ENCODE measurements around the gene TMC4.
"Not testable (repeated sequence)": the region's sequence is repeated elsewhere in the genome, so short reads cannot be mapped to it uniquely, and the experiment has no call there.

TMC4 gene

GRCh38 chr19:54204767-54205468 is 32.0 kb upstream of the TMC4 start:
- in situ Hi-C loops (cut with MboI; ENCODE audit: low sequenced_read_pairs): no loop called here

- in situ Hi-C loops (cut with MboI; ENCODE audit: low sequenced_read_pairs): no loop called here
Observed at GRCh38 chr19:54203151-54203611, 30.2 kb upstream of the TMC4 start.

GRCh38 chr19:54201980-54202379 is 29.0 kb upstream of the TMC4 start:
- in situ Hi-C loops (cut with MboI; ENCODE audit: low sequenced_read_pairs): no loop called here

- in situ Hi-C loops (cut with MboI; ENCODE audit: low sequenced_read_pairs): no loop called here
Observed at GRCh38 chr19:54201172-54201701, 28.3 kb upstream of the TMC4 start.

- in situ Hi-C loops (cut with MboI; ENCODE audit: low sequenced_read_pairs): no loop called here
Observed at GRCh38 chr19:54199401-54199800, 26.4 kb upstream of the TMC4 start.

GRCh38 chr19:54197121-54197520 is 24.2 kb upstream of the TMC4 start:
- in situ Hi-C loops (cut with MboI; ENCODE audit: low sequenced_read_pairs): no loop called here

GRCh38 chr19:54196536-54196935 is 23.6 kb upstream of the TMC4 start:
- in situ Hi-C loops (cut with MboI; ENCODE audit: low sequenced_read_pairs): no loop called here

- in situ Hi-C loops (cut with MboI; ENCODE audit: low sequenced_read_pairs): not testable (repeated sequence)
Observed at GRCh38 chr19:54194463-54194862, 21.5 kb upstream of the TMC4 start.

- in situ Hi-C loops (cut with MboI; ENCODE audit: low sequenced_read_pairs): no loop called here
Observed at GRCh38 chr19:54193011-54193410, 20.1 kb upstream of the TMC4 start.

GRCh38 chr19:54191811-54192453 is 19.0 kb upstream of the TMC4 start:
- in situ Hi-C loops (cut with MboI; ENCODE audit: low sequenced_read_pairs): no loop called here

- in situ Hi-C loops (cut with MboI; ENCODE audit: low sequenced_read_pairs): no loop called here
Observed at GRCh38 chr19:54191011-54191810, 18.3 kb upstream of the TMC4 start, which contains the start of gene TSEN34. TSS of gene TSEN34 (plus strand) at chr19:54191308. CDS start at chr19:54191365, 57 bp downstream.

- in situ Hi-C loops (cut with MboI; ENCODE audit: low sequenced_read_pairs): no loop called here
Observed at GRCh38 chr19:54190503-54191010, 17.6 kb upstream of the TMC4 start.

GRCh38 chr19:54189735-54190502 is 17.0 kb upstream of the TMC4 start:
- in situ Hi-C loops (cut with MboI; ENCODE audit: low sequenced_read_pairs): no loop called here

GRCh38 chr19:54189145-54189734 is 16.3 kb upstream of the TMC4 start, which contains the start of gene MBOAT7:
TSS of gene MBOAT7 (minus strand) at chr19:54189580. CDS start at chr19:54188508, 1,072 bp downstream.
- in situ Hi-C loops (cut with MboI; ENCODE audit: low sequenced_read_pairs): no loop called here

GRCh38 chr19:54188215-54188871 is 15.4 kb upstream of the TMC4 start:
- in situ Hi-C loops (cut with MboI; ENCODE audit: low sequenced_read_pairs): no loop called here

GRCh38 chr19:54186934-54187381 is 14.0 kb upstream of the TMC4 start:
- in situ Hi-C loops (cut with MboI; ENCODE audit: low sequenced_read_pairs): no loop called here

GRCh38 chr19:54186351-54186750 is 13.4 kb upstream of the TMC4 start:
- in situ Hi-C loops (cut with MboI; ENCODE audit: low sequenced_read_pairs): no loop called here

GRCh38 chr19:54183431-54183830 is 10.5 kb upstream of the TMC4 start:
- in situ Hi-C loops (cut with MboI; ENCODE audit: low sequenced_read_pairs): no loop called here

GRCh38 chr19:54181894-54182293 is 8.9 kb upstream of the TMC4 start:
- in situ Hi-C loops (cut with MboI; ENCODE audit: low sequenced_read_pairs): not testable (repeated sequence)

Data from HL-60/S4 treated with phorbol 12-myristate 13-acetate at 8.2 ng/mL for 4 days and 3 days (cell line).